ENCODE results near the gene PROSER2.

Gene PROSER2

DNA sequence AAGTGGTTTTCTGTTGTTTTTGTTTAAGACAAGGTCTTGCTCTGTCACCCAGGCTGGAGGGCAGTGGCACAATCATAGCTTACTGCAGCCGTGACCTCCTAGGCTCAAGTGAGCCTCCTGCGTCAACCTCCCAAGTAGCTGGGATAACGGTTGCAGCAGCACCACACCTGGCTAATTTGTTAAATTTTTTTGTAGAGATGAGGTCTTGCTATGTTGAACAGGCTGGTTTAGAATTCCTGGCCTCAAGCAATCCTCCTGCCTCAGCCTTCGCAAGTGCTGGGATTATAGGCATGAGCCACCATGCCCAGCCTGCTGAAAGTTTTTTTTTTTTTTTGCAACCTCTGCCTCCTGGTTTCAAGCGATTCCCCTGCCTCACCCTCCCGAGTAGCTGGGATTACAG lies 31.1 kb downstream of the PROSER2 start:
- Histone ChIP-seq H3K4me1 (ENCODE audit: low read length) (no peaks in the 10 kb centered on the region), H2AFZ (ENCODE audit: low read depth, low read length) (no peak overlapping the region), H3K4me2 (ENCODE audit: low read length) (no peak overlapping the region), H3K27me3 (ENCODE audit: low read depth, low read length) (no peaks in the 10 kb centered on the region), H3K36me3 (replicated peaks; ENCODE audit: low read depth, low read length) (no peaks in the 10 kb centered on the region), H3K9ac (ENCODE audit: low read length) (no peak overlapping the region), H3K27ac (ENCODE audit: low read length) (no peak overlapping the region), H3K79me2 (ENCODE audit: low read length) (no peaks in the 10 kb centered on the region), H3K9me3 (ENCODE audit: insufficient read depth, low read length) (no peaks in the 10 kb centered on the region), H4K20me1 (ENCODE audit: insufficient read depth, low read length) (no peaks in the 10 kb centered on the region), H3K4me3 (ENCODE audit: low read length) (no peak overlapping the region)
- TF ChIP-seq, protein P1, sequence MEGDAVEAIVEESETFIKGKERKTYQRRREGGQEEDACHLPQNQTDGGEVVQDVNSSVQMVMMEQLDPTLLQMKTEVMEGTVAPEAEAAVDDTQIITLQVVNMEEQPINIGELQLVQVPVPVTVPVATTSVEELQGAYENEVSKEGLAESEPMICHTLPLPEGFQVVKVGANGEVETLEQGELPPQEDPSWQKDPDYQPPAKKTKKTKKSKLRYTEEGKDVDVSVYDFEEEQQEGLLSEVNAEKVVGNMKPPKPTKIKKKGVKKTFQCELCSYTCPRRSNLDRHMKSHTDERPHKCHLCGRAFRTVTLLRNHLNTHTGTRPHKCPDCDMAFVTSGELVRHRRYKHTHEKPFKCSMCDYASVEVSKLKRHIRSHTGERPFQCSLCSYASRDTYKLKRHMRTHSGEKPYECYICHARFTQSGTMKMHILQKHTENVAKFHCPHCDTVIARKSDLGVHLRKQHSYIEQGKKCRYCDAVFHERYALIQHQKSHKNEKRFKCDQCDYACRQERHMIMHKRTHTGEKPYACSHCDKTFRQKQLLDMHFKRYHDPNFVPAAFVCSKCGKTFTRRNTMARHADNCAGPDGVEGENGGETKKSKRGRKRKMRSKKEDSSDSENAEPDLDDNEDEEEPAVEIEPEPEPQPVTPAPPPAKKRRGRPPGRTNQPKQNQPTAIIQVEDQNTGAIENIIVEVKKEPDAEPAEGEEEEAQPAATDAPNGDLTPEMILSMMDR (IDR thresholded peaks at IDR 0.05; ENCODE audit: low read depth, low read length) = no peak
- no peak for TF ChIP-seq EZH2phosphoT487 (IDR thresholded peaks at IDR 0.05; ENCODE audit: low read depth)

DNA sequence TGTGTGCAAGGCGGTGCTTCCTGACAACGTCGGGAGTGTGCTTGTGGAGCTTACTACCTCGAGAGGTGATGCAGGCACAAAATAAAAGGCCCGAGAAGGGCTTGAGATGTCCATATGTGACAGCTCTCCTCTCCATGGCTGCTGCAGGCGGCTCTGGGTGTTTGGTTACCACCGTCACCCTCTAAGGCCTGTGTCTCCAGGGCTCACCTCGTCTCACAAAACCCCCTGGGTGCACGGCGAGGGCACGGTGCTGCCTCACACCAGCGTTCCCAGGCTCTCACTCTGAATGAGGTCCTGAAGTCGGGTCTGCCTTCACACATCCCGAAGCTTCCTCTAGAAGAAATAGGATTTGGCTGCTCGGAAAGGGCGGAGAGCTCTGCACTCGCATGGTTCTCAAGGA lies 32.9 kb downstream of the PROSER2 start:
- Histone ChIP-seq H3K4me3 (ENCODE audit: low read length) (no peak overlapping the region), H2AFZ (ENCODE audit: low read depth, low read length) (no peak overlapping the region), H3K36me3 (replicated peaks; ENCODE audit: low read depth, low read length) (no peaks in the 10 kb centered on the region), H3K9ac (ENCODE audit: low read length) (no peak overlapping the region), H3K27me3 (ENCODE audit: low read depth, low read length) (no peaks in the 10 kb centered on the region), H3K4me2 (ENCODE audit: low read length) (no peak overlapping the region), H3K27ac (ENCODE audit: low read length) (no peak overlapping the region), H3K9me3 (ENCODE audit: insufficient read depth, low read length) (no peaks in the 10 kb centered on the region), H4K20me1 (ENCODE audit: insufficient read depth, low read length) (no peaks in the 10 kb centered on the region), H3K4me1 (ENCODE audit: low read length) (no peaks in the 10 kb centered on the region), H3K79me2 (ENCODE audit: low read length) (no peaks in the 10 kb centered on the region)
- no peak for TF ChIP-seq EZH2phosphoT487 (IDR thresholded peaks at IDR 0.05; ENCODE audit: low read depth)
- TF ChIP-seq, protein P1 (IDR thresholded peaks at IDR 0.05; ENCODE audit: low read depth, low read length) = no peak

DNA sequence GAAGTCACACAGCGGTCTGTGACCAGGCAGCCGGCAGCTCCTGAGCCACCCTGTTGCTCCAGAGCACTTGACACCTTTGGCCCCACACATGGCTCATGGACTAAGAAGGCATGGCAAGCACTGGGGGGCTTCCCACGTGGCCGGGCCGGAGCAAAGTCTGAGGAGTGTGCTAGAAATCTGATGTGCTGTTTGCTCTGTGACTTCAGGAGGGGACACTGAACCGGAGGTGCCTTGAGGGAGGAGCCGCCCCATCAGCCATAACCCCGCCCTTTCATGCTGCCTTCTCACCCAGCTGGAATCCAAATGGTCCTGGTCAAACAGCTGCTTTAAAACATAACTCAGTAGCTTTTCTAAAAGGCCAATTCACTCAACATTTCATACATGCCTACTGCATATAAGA lies 33.5 kb downstream of the PROSER2 start:
- no peaks in the 10 kb centered on the region for H4K20me1 ChIP-seq (ENCODE audit: insufficient read depth, low read length)
- no peak overlapping the region for H3K4me2 ChIP-seq (ENCODE audit: low read length)
- no peak overlapping the region for H3K27ac ChIP-seq (ENCODE audit: low read length)
- no peaks in the 10 kb centered on the region for H3K4me1 ChIP-seq (ENCODE audit: low read length)
- no peak overlapping the region for H2AFZ ChIP-seq (ENCODE audit: low read depth, low read length)
- H3K79me2 ChIP-seq (ENCODE audit: low read length) = no peaks in the 10 kb centered on the region
- H3K4me3 ChIP-seq (ENCODE audit: low read length) = no peak overlapping the region
- no peaks in the 10 kb centered on the region for H3K36me3 ChIP-seq (replicated peaks; ENCODE audit: low read depth, low read length)
- no peaks in the 10 kb centered on the region for H3K9me3 ChIP-seq (ENCODE audit: insufficient read depth, low read length)
- TF ChIP-seq EZH2phosphoT487 (IDR thresholded peaks at IDR 0.05; ENCODE audit: low read depth) = no peak
- TF ChIP-seq, protein P1 (IDR thresholded peaks at IDR 0.05; ENCODE audit: low read depth, low read length) = no peak
- no peaks in the 10 kb centered on the region for H3K27me3 ChIP-seq (ENCODE audit: low read depth, low read length)
- no peak overlapping the region for H3K9ac ChIP-seq (ENCODE audit: low read length)

DNA sequence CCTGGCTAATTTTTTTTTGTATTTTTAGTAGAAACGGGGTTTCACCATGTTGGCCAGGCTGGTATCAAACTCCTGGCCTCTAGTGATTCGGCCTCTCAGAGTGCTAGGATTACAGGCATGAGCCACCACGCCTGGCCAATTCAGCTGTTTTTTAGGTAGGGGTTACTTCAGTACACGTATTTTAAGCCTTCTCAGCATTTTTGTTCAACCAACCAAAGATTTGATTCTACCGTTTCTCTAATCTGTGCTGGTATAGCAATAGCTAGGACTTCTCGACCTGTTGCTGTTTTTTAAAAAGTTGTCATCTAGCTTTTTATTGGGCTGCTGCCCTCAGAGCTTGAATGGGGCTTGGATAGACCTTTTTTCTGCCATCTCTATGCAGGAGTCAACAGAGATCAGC lies 34.9 kb downstream of the PROSER2 start:
- Histone ChIP-seq H3K27me3 (ENCODE audit: low read depth, low read length) (no peaks in the 10 kb centered on the region), H3K4me3 (ENCODE audit: low read length) (no peak overlapping the region), H3K4me1 (ENCODE audit: low read length) (peaks cover 3% of the 10 kb centered on the region), H3K9ac (ENCODE audit: low read length) (no peak overlapping the region), H3K27ac (ENCODE audit: low read length) (no peak overlapping the region), H3K36me3 (replicated peaks; ENCODE audit: low read depth, low read length) (no peaks in the 10 kb centered on the region), H3K4me2 (ENCODE audit: low read length) (no peak overlapping the region), H3K79me2 (ENCODE audit: low read length) (no peaks in the 10 kb centered on the region), H3K9me3 (ENCODE audit: insufficient read depth, low read length) (no peaks in the 10 kb centered on the region), H2AFZ (ENCODE audit: low read depth, low read length) (no peak overlapping the region), H4K20me1 (ENCODE audit: insufficient read depth, low read length) (no peaks in the 10 kb centered on the region)
- TF ChIP-seq EZH2phosphoT487 (IDR thresholded peaks at IDR 0.05; ENCODE audit: low read depth) = no peak
- TF ChIP-seq, protein P1 (IDR thresholded peaks at IDR 0.05; ENCODE audit: low read depth, low read length) = no peak

All from OCI-LY3 (cell line).